Left lung (tissue), 10 donors: ENCODE measurements around the gene KCNMB4. TPM values are rescaled to one million over a fixed set of nuclear protein-coding genes. Genes with fewer than 3 reads are reported as not detected.

Experiments used
- ATAC-seq: fragments of 200-7000 bp; cut with Tn5 transposase; one replicate; pipeline ENCODE4 v1.9.1; 2020; ENCODE audit warnings: moderate library complexity
- DNase-seq, 4 donors: peaks; one replicate each; pipeline ENCODE4 v3.0.0-alpha.2; 2013 to 2020
- H3K27ac ChIP-seq, 2 donors: fragments of 200-600 bp; sonication (generic) in 1 of 2; one replicate each; pipeline versions ENCODE4 v1.5.0 to v1.8.0; 2020 to 2021
- H3K27me3 ChIP-seq, 2 donors: fragments of 200-600 bp; sonication (generic) in 1 of 2; one replicate each; pipeline versions ENCODE4 v1.5.0 to v1.8.0; 2020 to 2021
- H3K36me3 ChIP-seq, 2 donors: fragments of 200-600 bp; sonication (generic) in 1 of 2; one replicate each; pipeline versions ENCODE4 v1.5.0 to v1.8.0; 2020 to 2021
- H3K4me1 ChIP-seq, 2 donors: fragments of 200-600 bp; one replicate each; pipeline ENCODE4 v1.8.0; 2021
- H3K4me3 ChIP-seq, 2 donors: fragments of 200-600 bp; sonication (generic) in 1 of 2; one replicate each; pipeline versions ENCODE4 v1.5.0 to v1.8.0; 2020 to 2021; ENCODE audit warnings: mild to moderate bottlenecking in 1 of 2
- H3K9me3 ChIP-seq, 2 donors: fragments of 200-600 bp; sonication (generic) in 1 of 2; one replicate each; pipeline versions ENCODE4 v1.5.0 to v1.8.0; 2020 to 2021
- CTCF ChIP-seq, 2 donors: fragments of 200-600 bp; sonication (generic) in 1 of 2; IDR thresholded peaks; one replicate each; pipeline versions ENCODE4 v1.5.0 to v1.8.0; 2021; ENCODE audit warnings: antibody characterized with exemption in 2 of 2
- intact Hi-C, 2 donors: fragments of 100-400 bp; cut with DNase I; formaldehyde crosslinking; loops; one replicate each; pipeline versions ENCODE4 v1.11.2 to v1.14.2; 2022
- polyA plus RNA-seq, 6 donors: library from polyadenylated mRNA; unstranded; fragments of 120-200 nt; gene quantifications; one replicate each; pipeline ENCODE4 v1.2.1, GENCODE V29; 2013; ENCODE audit not compliant: insufficient read length in 6 of 6
- total RNA-seq, 2 donors: library from RNA; stranded (reverse); fragmentation: NEBNext Ultra II Directional; extraction: Animal tissue kit (Norgen Biotek cat#: 25700); gene quantifications; one replicate each; pipeline ENCODE4 v1.2.1, GENCODE V29; 2021
- donor health status: DM: no; HTN: yes; CAD: no.
- donor health status: DM: no; HTN: no; CAD: no.

KCNMB4 gene
- total and polyA plus RNA-seq, 8 donors: 3.9 to 24.7 (median 20.7) TPM

GRCh38 chr12:70427611-70428010 is 61.5 kb downstream of the KCNMB4 start:
- no peaks in the 10 kb centered on the region for H3K27me3 ChIP-seq
- H3K36me3 ChIP-seq: no peaks in the 10 kb centered on the region
- H3K9me3 ChIP-seq: no peaks in the 10 kb centered on the region
- no peak for TF ChIP-seq CTCF (IDR thresholded peaks at IDR 0.05)
- intact Hi-C loops: no loop called here
- no peak overlapping the region for H3K27ac ChIP-seq
- H3K4me3 ChIP-seq: no peak overlapping the region
- no peaks in the 10 kb centered on the region for H3K4me1 ChIP-seq
- DNase-seq (peak in 2 of 4 donors; percentile 5 to 8), ATAC-seq (no peak)

GRCh38 chr12:70430400-70430799 is 64.3 kb downstream of the KCNMB4 start:
- no peaks in the 10 kb centered on the region for H3K36me3 ChIP-seq

GRCh38 chr12:70436836-70437235 is 70.7 kb downstream of the KCNMB4 start:
- intact Hi-C loops: no loop called here
- no peak for ATAC-seq
- H3K9me3 ChIP-seq: no peaks in the 10 kb centered on the region
- H3K36me3 ChIP-seq: no peaks in the 10 kb centered on the region
- no peak overlapping the region for H3K27ac ChIP-seq
- DNase-seq: no peak
- H3K4me1 ChIP-seq: no peaks in the 10 kb centered on the region
- TF ChIP-seq CTCF (IDR thresholded peaks at IDR 0.05): no peak
- no peak overlapping the region for H3K4me3 ChIP-seq
- no peaks in the 10 kb centered on the region for H3K27me3 ChIP-seq

More at GRCh38 chr12:70430400-70430799, 64.3 kb downstream of the KCNMB4 start:
- ATAC-seq: no peak
- Histone ChIP-seq H3K27me3 (no peaks in the 10 kb centered on the region), H3K4me1 (no peaks in the 10 kb centered on the region), H3K9me3 (no peaks in the 10 kb centered on the region), H3K4me3 (no peak overlapping the region), H3K27ac (no peak overlapping the region)
- TF ChIP-seq CTCF (IDR thresholded peaks at IDR 0.05): no peak
- intact Hi-C loops: no loop called here
- DNase-seq: no peak

GRCh38 chr12:70443062-70443673 is 77.1 kb downstream of the KCNMB4 start:
- DNase-seq (peak in 2 of 4 donors; percentile 14 to 24), ATAC-seq (peak; percentile 47)
- intact Hi-C loops: no loop called here
- H3K27ac ChIP-seq: no peak overlapping the region
- no peak for TF ChIP-seq CTCF (IDR thresholded peaks at IDR 0.05)
- no peaks in the 10 kb centered on the region for H3K36me3 ChIP-seq
- H3K27me3 ChIP-seq: no peaks in the 10 kb centered on the region
- peaks cover 0 to 2% of the 10 kb centered on the region in 2 donors for H3K9me3 ChIP-seq
- H3K4me3 ChIP-seq: no peak overlapping the region
- no peaks in the 10 kb centered on the region for H3K4me1 ChIP-seq

- no peak for TF ChIP-seq CTCF (IDR thresholded peaks at IDR 0.05)
- ATAC-seq: no peak
- intact Hi-C loops: no loop called here
Measured at GRCh38 chr12:70444903-70445302, 78.8 kb downstream of the KCNMB4 start.

More at GRCh38 chr12:70444903-70445302, 78.8 kb downstream of the KCNMB4 start:
- no peak overlapping the region for H3K4me3 ChIP-seq
- H3K9me3 ChIP-seq: peaks cover 0 to 18% of the 10 kb centered on the region in 2 donors
- no peaks in the 10 kb centered on the region for H3K27me3 ChIP-seq
- H3K4me1 ChIP-seq: no peaks in the 10 kb centered on the region
- no peak for DNase-seq
- H3K27ac ChIP-seq: no peak overlapping the region
- H3K36me3 ChIP-seq: no peaks in the 10 kb centered on the region
